Retinal pigment epithelial cell (primary cell): ENCODE measurements around the gene REG3G.

Experiments
- DNase-seq: peaks from one replicate; pipeline ENCODE4 v3.0.0-alpha.2; 2010; ENCODE audit warnings: low read depth
- H3K4me3 ChIP-seq: 2 replicates; pipeline ENCODE4 v1.5.1; 2011; ENCODE audit warnings: mild to moderate bottlenecking, low read length, control low read depth, moderate library complexity
- TF ChIP-seq, protein P1 (sequence below): conservative IDR thresholded peaks from 2 replicates; pipeline ENCODE4 v1.5.1; 2011; ENCODE audit warnings: low read depth, low read length, control low read depth, inconsistent platforms

The REG3G gene

DNA sequence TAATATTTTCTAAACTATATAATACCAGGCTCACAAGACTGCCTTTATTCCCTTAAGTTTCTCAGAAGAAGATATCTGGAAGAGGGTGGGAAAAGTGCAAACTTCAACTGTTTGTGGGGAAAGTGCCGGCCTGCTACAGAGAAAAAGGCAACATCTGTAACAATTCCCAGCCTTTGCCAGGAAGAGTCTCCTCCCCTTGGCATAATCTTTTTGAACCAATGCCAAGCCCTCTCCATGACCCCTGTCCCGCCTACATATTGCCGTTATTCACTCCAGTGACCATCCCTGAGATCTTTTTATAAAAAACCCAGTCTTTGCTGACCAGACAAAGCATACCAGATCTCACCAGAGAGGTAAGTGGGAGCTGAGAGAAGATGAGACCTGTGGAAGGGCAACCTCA is at the start of gene REG3G:
REG3G (plus strand) TSS at position 282 of the 400 bp plus-strand sequence. CDS start 392 bp downstream, outside the sequence.
- TF ChIP-seq, protein P1, sequence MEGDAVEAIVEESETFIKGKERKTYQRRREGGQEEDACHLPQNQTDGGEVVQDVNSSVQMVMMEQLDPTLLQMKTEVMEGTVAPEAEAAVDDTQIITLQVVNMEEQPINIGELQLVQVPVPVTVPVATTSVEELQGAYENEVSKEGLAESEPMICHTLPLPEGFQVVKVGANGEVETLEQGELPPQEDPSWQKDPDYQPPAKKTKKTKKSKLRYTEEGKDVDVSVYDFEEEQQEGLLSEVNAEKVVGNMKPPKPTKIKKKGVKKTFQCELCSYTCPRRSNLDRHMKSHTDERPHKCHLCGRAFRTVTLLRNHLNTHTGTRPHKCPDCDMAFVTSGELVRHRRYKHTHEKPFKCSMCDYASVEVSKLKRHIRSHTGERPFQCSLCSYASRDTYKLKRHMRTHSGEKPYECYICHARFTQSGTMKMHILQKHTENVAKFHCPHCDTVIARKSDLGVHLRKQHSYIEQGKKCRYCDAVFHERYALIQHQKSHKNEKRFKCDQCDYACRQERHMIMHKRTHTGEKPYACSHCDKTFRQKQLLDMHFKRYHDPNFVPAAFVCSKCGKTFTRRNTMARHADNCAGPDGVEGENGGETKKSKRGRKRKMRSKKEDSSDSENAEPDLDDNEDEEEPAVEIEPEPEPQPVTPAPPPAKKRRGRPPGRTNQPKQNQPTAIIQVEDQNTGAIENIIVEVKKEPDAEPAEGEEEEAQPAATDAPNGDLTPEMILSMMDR = no peak
- H3K4me3 ChIP-seq = no peak within 1 kb of the TSS
- DNase-seq = no peak

DNA sequence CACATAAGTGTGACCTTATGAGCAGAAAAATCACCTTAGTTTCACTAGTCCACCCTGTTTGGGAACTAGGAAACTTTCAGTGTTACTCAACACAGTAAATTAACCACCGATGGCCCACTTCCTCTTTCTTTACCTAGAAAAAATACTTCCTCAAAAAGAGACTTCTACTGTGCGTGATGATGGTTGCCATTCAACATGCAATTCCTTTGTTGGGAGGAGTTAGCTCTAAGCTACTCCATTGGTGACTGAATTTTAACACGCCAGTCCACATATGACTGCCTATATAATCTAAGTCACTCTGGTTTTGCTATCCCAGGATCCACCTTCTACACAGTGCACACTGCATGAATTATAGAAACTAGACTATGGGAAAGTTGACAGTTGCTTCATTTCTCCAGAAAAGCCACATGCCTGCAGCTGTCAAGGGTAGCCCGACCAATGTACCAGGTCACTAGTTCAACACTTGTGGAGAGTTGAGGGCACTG is 47.8 kb upstream of the REG3G start:
- no peak overlapping the region for H3K4me3 ChIP-seq
- TF ChIP-seq, protein P1 = no peak
- no peak for DNase-seq

DNA sequence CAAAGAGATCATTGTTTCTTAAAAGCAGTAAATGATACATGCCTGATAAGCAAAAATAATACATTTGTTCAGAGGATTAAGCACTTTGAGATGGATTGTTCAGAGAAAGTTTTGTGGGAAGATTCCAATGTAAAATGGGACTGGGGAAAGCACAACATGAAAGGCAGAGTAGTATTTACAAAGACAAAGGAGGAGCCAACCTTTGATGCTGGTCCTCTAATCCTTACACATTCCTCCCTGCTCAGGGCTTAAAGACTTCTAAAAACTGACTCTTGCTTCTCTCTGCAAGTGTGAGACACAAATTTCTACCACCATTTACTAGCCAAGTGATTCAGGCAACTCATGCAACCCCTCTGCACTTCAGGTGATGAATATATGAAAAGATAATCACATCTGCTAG is 47.2 kb upstream of the REG3G start:
- TF ChIP-seq, protein P1 = no peak

DNA sequence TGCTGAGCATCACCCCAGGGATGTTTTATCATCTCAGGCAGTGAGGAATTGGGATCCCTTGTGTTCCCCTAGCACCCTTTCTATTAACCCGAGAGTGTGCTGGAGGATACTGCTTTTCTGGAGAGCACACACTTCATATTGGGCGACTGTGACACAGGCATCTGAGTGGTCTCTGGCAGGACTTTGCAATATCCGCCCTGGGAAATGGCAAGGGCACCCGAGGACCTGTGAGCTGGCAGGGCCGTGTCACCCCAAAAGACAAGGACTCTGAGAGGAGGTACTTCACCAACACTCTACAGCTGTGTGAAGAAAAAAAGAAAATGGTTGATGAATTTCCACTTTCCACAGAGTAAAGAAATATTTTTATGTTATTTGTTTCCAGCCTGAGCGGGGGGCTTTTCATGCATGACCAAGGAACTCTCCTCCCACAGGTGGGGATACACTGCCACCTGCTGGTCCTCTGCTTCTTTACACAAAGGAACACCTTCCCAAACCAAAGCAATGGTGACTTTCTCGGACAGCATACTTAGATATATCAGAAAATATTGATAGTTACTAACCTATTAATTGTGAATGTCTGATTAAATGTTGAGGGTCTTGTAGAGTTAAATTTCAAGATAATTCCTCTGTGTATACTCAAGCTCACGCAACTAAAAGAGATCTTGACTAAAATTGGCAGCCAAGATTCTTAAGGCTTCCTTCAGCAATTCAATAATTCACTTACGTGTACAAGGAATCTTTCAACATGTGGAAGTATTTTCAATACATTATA is 45.9 kb upstream of the REG3G start:
- DNase-seq = peak; percentile 6
- TF ChIP-seq, protein P1 = peak; percentile 87

More for the DNA sequence above, 47.2 kb upstream of the REG3G start:
- peak; percentile 35 for DNase-seq
- H3K4me3 ChIP-seq = no peak overlapping the region

GRCh38 chr2:78980152-78980465 is 45.4 kb upstream of the REG3G start:
- H3K4me3 ChIP-seq = no peak overlapping the region
- TF ChIP-seq, protein P1 = no peak
- DNase-seq = peak; percentile 26

More for the DNA sequence above, 45.9 kb upstream of the REG3G start:
- H3K4me3 ChIP-seq = no peak overlapping the region

DNA sequence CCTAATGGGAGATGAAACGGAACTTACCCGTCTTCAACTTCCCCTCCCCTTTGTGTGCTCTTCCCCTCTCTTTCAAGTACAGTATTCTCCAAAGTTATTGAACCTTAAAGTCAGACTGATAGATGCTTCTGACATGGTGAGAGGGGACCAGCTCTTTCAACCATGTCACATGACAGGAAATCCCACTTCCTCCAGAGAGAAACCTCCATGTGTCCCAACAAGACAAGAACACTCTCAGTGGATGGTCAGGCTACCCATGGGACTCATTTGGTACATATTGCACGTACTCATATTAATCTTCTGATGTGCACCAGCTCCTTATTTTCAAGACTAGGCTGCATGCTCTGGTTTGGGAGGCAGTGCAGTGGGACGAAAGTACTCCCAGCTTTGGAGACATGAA is 44.6 kb upstream of the REG3G start:
- H3K4me3 ChIP-seq = no peak overlapping the region
- TF ChIP-seq, protein P1 = no peak
- DNase-seq = no peak

DNA sequence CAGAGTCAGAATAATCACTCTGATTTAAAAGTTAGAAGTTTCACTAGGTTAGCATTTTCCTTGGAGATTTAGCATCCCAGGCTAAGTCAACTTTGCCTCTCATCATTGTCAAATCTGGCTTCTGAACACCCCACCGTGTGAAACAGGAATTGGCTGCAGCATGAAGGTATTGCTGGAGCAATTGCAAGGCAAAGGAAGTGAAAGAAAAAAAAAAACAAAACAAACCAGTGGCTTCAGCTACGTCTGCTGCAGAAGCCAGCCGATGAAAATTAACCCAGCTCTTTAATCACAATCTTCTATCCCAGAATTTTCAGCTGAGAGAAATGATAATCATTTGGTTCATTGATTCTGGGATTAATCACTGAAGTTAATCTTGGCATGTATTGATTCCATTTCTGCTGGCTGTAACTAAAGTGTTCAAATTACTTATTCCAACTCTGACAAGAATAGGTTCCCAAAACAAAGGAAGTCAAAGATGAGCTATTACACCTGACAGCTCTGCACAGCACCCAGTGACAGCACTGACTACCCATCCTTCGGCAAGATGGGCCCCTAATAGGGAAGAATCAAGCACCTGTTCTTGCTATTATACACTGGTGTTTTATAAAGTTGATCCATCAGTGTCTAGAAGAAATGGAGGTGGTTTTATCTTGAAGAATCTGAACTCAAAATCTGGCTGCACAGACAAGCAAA is 42.7 kb upstream of the REG3G start:
- TF ChIP-seq, protein P1 = no peak
- H3K4me3 ChIP-seq = no peak overlapping the region
- DNase-seq = no peak
